SU-DHL-6 (cell line): Measurements from ENCODE around the gene NR1H2.

Experiments
- H2AFZ ChIP-seq: fragments of 200-600 bp; sonication (generic); 2 replicates; pipeline ENCODE4 v1.6.1; 2014; ENCODE audit warnings: low read depth, mild to moderate bottlenecking, moderate library complexity, mixed read lengths, antibody characterized with exemption, low read length; ENCODE audit not compliant: severe bottlenecking
- H3F3A ChIP-seq: fragments of 200-600 bp; shearing (Covaris generic); 2 replicates; pipeline ENCODE4 v1.6.0; 2016; ENCODE audit warnings: antibody characterized with exemption, mild to moderate bottlenecking; ENCODE audit not compliant: insufficient read depth
- H3K27ac ChIP-seq: fragments of 200-600 bp; sonication (generic); 2 replicates; pipeline ENCODE4 v1.5.1; 2016; ENCODE audit warnings: low read depth, mild to moderate bottlenecking, low read length, moderate library complexity, mixed read lengths
- H3K27me3 ChIP-seq: fragments of 200-600 bp; sonication (generic), shearing (Covaris generic); 2 replicates; pipeline ENCODE4 v1.6.0; 2014; ENCODE audit warnings: mild to moderate bottlenecking, low read length
- H3K36me3 ChIP-seq: fragments of 200-600 bp; sonication (generic); 2 replicates; pipeline ENCODE4 v1.6.1; 2014; ENCODE audit warnings: mild to moderate bottlenecking, low read length, mixed read lengths
- H3K4me2 ChIP-seq: fragments of 300-600, 200-600 bp; shearing (Covaris generic), sonication (generic); 2 replicates; pipeline ENCODE4 v1.6.0; 2014; ENCODE audit warnings: low read length, low read depth, mild to moderate bottlenecking; ENCODE audit not compliant: poor library complexity, severe bottlenecking
- H3K4me3 ChIP-seq: fragments of 200-600 bp; sonication (generic); 2 replicates; pipeline ENCODE4 v1.5.1; 2014; ENCODE audit warnings: antibody characterized with exemption, low read length, mild to moderate bottlenecking, mixed read lengths; ENCODE audit not compliant: insufficient read depth, poor library complexity, severe bottlenecking
- H3K79me2 ChIP-seq: fragments of 200-600 bp; sonication (generic); 2 replicates; pipeline ENCODE4 v1.6.1; 2014; ENCODE audit warnings: mild to moderate bottlenecking, low read length, moderate library complexity; ENCODE audit not compliant: insufficient read depth
- H3K9ac ChIP-seq: fragments of 200-600 bp; sonication (generic); 2 replicates; pipeline ENCODE4 v1.7.0; 2014; ENCODE audit warnings: mild to moderate bottlenecking, low read length
- H3K9me2 ChIP-seq: fragments of 200-600 bp; sonication (generic); replicated peaks from 2 replicates; pipeline ENCODE4 v1.6.1; 2014; ENCODE audit warnings: low read length; ENCODE audit not compliant: insufficient read depth
- H3K9me3 ChIP-seq: fragments of 200-600 bp; sonication (generic); 2 replicates; pipeline ENCODE4 v1.6.1; 2014; ENCODE audit warnings: low read length, mixed read lengths; ENCODE audit not compliant: insufficient read depth
- H4K20me1 ChIP-seq: fragments of 200-600 bp; sonication (generic); 2 replicates; pipeline ENCODE4 v1.6.1; 2014; ENCODE audit warnings: low read depth, mild to moderate bottlenecking, antibody characterized with exemption, low read length, moderate library complexity, mixed read lengths
- CTCF ChIP-seq: fragments of 200-600 bp; sonication (generic); IDR thresholded peaks from one replicate; pipeline ENCODE4 v1.5.1; 2017; ENCODE audit warnings: antibody characterized with exemption, mild to moderate bottlenecking, low read length, moderate library complexity; ENCODE audit not compliant: insufficient read depth, poor library complexity, severe bottlenecking
- EZH2phosphoT487 ChIP-seq: fragments of 200-600 bp; sonication (generic), shearing (Covaris generic); conservative IDR thresholded peaks from 2 replicates; pipeline ENCODE4 v1.6.1; 2018; ENCODE audit warnings: mild to moderate bottlenecking, antibody characterized with exemption, low read length, moderate library complexity, mixed read lengths

The NR1H2 gene

DNA sequence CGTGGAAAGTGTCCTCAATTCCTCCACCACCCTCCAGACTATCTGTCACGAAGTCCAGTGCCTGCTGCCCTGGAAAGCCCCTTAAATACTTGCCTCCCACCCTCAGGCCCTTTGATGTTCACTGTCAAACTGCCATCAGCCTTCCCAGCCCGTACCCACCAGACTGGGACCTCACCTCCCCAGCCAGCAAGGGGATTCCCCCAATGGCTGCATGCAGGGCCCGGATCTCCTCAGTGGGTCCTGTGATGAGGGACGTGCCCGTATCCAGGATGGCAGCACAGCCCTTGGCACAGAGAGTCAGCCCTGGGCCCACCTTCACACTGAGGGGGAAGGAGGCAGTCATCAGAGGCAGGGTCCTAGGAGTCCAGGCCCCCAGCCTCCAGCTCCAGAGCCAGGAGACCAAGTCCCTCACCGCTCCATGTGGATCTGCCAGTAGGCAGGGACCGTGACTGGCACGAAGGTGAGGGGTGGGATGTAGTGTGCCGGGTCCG, 16.9 kb upstream of the NR1H2 start:
- Histone ChIP-seq H3K9ac (no peak overlapping the region), H3K27me3 (no peaks in the 10 kb centered on the region), H2AFZ (no peak overlapping the region), H3K36me3 (no peaks in the 10 kb centered on the region), H3K9me3 (no peaks in the 10 kb centered on the region), H4K20me1 (no peaks in the 10 kb centered on the region), H3K4me2 (no peak overlapping the region), H3K79me2 (no peaks in the 10 kb centered on the region), H3K9me2 (no peaks in the 10 kb centered on the region), H3K27ac (no peak overlapping the region), H3K4me3 (no peak overlapping the region), H3F3A (peaks cover 9% of the 10 kb centered on the region)
- TF ChIP-seq EZH2phosphoT487, result no peak
- no peak for TF ChIP-seq CTCF

DNA sequence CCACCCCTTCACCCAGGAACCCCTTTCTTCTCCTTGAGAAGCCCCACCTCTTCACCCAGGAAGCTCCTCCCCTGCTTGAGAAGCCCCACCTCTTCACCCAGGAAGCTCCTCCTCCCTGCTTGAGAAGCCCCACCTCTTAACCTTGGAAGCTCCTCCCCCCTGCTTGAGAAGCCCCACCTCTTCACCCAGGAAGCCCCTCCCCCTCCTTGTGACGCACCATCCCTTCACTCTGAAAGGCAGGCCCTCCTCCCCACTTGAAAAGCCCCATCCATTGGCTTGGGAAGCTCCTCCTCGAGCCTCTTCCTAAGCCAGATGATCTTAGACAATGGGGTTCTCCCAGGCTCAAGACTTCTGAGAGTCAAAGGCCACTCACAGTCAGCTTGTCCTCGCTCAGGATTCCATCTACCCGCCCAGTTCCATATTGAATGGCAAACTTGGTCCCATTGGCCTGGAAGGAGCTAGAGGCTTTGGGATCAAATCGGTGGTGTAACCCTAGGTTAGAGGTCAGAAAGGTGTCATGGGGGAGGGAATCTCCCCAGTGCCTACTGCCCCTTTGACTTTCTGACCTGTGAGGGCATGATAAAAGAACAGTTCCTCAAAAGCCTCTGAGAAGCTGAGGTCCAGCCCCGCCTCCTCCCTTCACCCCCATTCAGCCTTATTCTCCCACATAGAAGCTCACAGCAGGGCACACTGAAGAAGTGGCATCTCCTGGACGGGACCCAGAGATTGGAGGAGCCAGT, 14.8 kb upstream of the NR1H2 start:
- no peak overlapping the region for H3K4me2 ChIP-seq
- peaks cover 23% of the 10 kb centered on the region for H3F3A ChIP-seq
- H3K36me3 ChIP-seq, result no peaks in the 10 kb centered on the region
- no peak overlapping the region for H2AFZ ChIP-seq
- H3K79me2 ChIP-seq, result no peaks in the 10 kb centered on the region
- no peaks in the 10 kb centered on the region for H3K27me3 ChIP-seq
- H3K9me2 ChIP-seq, result no peaks in the 10 kb centered on the region
- H3K9ac ChIP-seq, result no peak overlapping the region
- TF ChIP-seq EZH2phosphoT487 (no peak), CTCF (no peak)
- H4K20me1 ChIP-seq, result no peaks in the 10 kb centered on the region
- H3K27ac ChIP-seq, result no peak overlapping the region
- no peaks in the 10 kb centered on the region for H3K9me3 ChIP-seq
- H3K4me3 ChIP-seq, result no peak overlapping the region

DNA sequence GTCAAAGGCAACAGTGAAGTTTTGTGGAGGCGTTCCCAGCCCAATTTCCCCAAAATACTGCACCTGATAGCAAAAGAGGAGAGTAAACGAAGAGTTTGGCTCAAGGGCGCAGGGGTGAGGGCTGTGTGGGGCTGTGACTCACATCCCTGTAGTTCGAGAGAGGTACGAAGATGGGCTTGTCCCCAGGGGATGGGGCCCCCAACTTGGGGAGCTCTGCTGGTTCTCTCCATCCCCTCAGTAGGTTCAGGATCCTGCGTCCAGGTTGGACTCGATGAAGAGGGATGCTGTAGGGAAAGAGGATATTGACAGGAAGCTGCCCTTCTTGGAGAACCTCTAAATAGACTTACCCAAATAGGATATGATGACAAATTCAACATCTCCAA, 14.2 kb upstream of the NR1H2 start:
- H3K79me2 ChIP-seq, result no peaks in the 10 kb centered on the region
- H3K36me3 ChIP-seq, result no peaks in the 10 kb centered on the region
- no peak overlapping the region for H3K27ac ChIP-seq
- no peak overlapping the region for H2AFZ ChIP-seq
- H3K9me3 ChIP-seq, result no peaks in the 10 kb centered on the region
- no peaks in the 10 kb centered on the region for H3K27me3 ChIP-seq
- peaks cover 23% of the 10 kb centered on the region for H3F3A ChIP-seq
- no peak overlapping the region for H3K9ac ChIP-seq
- H3K9me2 ChIP-seq, result no peaks in the 10 kb centered on the region
- no peaks in the 10 kb centered on the region for H4K20me1 ChIP-seq
- no peak overlapping the region for H3K4me2 ChIP-seq
- no peak overlapping the region for H3K4me3 ChIP-seq
- TF ChIP-seq CTCF (no peak), EZH2phosphoT487 (no peak)
